GM18502 (cell line): ENCODE data around the gene IL4.

ENCODE experiments used
- ATAC-seq: cut with Tn5 transposase; IDR thresholded peaks from one replicate; pipeline ENCODE4 v1.9.1; 2021; ENCODE audit warnings: mild to moderate bottlenecking; ENCODE audit not compliant: unreplicated experiment, poor library complexity

The IL4 gene

DNA sequence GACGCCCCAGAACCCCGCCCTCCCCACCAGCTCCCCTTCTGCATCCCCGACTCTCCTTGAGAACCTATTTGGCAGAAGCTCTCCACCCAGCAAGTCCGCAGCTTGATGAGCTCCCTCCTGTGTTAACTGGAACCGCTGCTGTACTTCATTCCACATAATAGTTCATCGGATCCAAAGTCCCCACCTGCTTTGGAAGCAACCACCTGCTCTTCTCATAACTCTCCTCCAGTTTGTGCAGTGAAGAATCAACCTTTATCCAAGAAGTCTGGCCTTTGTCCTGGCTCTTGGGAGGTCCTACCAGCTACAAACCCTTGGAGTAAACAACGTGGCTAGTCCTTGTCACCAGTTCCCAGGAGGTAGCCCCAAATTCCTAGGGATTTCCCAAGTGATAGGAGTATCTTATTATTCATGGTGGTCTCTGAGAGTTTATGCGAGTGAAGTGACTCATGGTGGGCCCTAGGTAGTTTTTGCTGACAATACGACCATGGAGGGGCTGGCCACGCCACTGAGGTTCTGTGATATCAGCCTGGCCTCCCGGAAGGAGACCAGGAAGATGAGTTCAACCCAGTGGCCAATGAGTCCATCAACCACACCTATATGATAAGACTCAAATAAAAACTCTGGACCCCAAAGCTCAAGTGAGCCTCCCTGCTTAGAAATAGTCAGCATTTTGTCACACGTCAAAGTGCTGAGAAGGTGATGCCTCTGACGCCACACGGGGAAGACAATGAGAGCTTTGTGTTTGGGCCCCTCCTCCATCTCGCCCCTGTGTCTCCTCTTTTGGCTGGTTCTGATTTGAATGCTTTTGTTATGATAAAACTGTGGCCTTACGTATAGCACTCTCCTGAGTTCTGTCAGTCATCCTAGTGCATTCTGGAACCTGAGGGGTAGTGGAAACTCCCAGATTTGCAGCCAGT, 3.6 kb upstream of the IL4 start:
- no peak for ATAC-seq

DNA sequence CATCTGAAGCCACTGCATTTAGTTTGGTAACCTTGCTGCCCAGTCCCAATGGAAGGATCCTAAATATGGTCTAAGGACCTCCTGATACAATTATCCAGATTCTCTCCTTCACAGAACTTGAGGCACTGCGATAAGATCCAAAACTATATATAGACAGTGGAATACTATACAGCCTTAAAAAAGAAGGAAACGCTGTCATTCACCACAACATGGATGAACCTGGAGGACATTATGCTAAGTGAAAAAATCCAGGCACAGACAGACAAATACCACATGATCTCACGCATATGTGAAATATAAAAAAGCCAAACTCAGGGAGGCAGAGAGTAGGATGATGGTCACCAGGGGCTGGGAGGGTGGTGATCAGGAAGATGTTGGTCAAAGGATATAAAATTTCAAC, 2.8 kb upstream of the IL4 start:
- ATAC-seq = no peak

DNA sequence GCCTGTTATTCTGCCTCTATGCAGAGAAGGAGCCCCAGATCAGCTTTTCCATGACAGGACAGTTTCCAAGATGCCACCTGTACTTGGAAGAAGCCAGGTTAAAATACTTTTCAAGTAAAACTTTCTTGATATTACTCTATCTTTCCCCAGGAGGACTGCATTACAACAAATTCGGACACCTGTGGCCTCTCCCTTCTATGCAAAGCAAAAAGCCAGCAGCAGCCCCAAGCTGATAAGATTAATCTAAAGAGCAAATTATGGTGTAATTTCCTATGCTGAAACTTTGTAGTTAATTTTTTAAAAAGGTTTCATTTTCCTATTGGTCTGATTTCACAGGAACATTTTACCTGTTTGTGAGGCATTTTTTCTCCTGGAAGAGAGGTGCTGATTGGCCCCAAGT, 301 bp upstream of the IL4 start:
- no peak for ATAC-seq

DNA sequence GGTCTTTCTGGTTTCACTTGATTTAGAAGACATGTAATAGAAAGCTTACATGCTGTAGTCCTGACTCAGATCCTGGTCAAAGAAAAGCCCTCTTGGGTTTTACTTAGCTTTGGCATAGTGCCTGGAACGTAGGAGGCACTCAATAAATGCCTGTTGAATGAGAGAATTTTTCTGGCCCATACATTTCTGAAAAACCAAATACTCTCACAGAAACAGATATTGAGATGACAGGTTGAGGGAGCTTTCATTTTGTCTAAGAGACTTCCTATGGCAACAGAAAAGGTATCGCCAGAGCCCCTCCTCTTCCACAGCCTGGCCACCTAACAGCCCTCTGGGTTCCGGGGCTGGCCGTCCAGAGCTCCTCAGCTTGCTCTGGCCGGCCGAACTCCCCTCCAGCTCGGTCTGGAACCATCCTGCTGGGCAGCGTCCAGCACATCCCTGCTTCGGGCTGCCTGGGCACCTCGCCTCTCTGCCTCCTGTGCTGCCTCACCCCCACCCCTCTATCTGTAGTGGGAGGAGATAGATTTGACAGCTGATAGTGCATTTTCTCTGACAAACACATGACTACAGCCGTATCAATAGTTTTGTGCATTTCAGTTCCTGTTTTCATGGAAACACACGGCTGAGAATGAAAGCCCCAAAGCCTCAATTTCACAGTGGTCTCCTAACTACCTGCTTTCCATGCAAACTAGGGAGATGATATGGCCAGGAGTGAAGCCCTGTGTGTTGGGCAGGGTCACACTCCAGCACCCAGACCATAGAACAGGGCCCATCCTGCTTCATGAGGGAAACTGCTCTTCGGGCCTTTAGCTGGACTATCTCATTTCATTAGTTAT, 1.1 kb downstream of the IL4 start:
- peak; percentile 83 for ATAC-seq

DNA sequence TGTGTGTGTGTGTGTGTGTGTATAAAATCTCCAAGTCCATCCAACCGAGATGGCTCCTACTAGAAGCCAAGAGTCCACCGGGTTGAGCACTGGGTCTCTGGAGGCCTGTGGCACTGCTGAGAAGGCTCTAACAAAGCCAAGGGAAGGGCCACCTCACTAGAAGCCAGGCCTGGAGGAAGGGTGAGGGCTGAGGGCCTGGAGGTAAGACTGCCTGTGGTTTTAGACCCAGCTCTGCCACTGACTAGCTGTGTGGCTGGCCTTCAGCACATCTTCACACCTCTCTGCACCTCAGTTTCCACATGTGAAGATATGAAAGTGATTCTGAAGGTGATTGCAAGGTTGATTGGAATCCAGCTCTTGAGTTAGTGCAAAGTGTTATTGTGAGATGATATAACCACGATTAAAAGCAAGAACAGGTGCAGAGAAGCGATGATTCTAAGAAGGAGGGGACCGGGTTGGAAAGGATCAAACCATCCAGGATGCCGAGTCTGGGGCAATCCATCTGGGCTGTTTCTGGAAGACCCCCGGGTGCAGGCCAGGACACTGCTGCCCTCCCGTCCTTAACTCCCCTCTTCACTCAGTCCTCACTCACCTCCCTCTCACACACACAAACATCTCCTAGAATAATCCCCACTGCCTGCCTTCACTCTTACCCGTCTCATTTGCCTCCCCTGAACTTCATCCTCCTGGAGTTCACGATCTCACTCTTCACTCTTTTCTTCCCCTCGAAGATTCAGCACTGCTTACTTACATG, 2.3 kb downstream of the IL4 start:
- ATAC-seq = no peak

DNA sequence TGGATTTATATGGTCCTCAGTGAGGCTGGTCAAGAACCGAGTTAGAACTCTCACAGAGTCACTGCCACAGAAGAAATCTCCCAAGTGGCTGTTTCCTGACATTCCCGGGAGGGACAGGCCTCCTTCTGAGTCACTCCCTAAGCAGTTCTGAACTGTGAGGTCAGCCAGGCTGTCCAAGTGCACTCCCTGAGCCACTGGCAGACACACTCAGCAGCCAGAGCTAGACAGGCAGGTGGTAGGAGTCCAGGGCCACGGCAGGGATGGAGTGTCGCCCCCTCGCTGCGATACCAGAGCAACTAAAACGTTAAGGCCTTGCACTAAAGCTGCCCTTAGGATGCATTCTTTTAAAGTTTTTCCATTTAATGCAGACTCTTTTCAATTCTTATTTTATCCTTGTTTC, 3.4 kb downstream of the IL4 start:
- ATAC-seq = no peak

DNA sequence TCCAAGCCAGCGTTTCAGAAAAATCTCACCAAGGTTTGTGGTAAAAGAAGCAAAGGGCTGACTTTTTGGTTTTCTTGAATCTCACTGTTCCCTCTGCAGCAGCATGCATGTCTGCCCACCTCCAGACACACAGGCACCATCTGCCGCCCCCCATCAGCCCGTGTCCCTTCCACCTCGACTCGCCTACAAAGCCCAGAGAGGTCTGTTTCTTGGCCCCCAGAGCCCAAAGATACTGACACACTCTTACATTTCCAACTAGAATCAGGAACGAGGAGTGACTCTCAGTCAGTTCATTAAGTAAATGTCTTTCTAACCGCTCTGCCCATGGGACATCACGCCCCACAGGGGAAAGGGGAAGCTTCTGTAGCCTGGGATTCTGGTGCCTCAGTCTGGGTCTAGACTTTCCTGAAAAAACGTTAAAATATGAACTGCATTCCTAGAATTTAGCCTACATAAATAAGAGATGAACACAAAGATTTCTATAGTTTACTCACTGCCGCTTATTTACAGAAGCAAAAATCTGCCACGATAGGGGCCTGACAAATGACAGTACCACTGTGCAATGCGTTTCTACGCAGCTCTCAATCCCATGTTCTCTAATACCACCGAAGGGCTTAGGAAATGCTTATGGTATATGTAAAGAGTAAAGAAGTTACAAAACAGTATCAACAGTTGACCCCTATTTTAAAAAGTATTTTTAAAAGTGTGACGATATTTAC, 4.1 kb downstream of the IL4 start:
- no peak for ATAC-seq

DNA sequence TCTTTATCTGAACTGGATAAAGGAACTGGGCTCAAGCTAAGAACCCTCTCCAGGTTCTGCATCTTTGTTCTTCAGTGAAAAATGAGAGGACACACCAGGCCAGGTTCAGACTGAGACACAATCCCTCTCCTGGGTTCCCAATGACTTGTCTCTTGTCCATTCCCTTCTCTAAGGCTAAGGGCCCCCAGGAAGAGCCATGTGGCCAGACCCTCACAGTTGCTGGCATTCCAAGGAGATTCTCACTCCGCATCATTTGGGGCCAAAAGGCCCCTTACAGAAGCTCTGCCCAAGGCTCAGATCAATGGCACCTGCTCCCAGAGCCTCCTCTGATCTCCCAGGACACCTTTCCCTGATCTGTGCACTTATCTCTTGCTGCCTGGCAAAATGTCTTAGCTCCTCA, 4.9 kb downstream of the IL4 start:
- ATAC-seq = no peak

DNA sequence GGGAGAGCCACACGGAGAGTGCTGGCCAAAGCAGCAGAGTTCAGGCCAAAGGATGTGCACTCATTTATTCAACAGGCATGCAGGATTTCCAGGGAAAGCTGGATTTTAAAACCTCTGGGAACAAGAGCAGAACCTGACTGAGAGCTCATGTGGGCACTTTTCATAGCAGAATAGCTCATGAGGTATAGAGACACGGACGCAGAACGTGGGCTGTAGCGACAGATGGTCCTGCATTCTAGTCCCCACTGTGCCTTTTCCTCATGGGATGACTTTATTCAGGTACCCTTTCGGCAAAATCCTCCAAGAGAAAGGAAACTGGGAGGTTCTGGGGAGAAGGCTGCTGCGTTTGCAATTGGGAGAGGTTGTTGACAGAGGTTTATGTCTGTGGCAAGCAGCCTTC, 5.4 kb downstream of the IL4 start:
- no peak for ATAC-seq

DNA sequence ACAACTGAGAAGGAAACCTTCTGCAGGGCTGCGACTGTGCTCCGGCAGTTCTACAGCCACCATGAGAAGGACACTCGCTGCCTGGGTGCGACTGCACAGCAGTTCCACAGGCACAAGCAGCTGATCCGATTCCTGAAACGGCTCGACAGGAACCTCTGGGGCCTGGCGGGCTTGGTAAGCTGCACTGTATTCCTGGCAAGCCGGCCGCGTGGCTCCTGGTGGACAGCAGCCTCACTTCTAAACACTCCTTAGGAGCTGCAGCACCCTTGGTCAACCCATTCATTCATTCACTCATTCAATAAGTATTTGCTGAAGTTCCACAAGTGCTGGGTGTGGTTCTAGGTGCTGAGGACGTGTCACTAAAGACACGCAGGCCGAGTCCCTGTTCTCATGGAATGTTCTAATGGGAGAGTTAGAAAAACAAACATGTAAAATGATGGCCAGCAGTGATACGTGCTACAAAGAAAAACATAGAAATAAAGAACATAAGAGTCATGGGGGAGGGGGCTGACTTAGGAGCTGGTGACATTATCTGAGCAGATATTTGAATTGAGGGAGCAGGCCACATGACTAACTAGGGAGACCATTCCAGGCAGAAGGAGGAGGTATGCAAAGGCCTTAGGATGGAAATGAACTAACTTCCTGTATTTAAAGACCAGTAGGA, 6.1 kb downstream of the IL4 start:
- ATAC-seq = no peak

DNA sequence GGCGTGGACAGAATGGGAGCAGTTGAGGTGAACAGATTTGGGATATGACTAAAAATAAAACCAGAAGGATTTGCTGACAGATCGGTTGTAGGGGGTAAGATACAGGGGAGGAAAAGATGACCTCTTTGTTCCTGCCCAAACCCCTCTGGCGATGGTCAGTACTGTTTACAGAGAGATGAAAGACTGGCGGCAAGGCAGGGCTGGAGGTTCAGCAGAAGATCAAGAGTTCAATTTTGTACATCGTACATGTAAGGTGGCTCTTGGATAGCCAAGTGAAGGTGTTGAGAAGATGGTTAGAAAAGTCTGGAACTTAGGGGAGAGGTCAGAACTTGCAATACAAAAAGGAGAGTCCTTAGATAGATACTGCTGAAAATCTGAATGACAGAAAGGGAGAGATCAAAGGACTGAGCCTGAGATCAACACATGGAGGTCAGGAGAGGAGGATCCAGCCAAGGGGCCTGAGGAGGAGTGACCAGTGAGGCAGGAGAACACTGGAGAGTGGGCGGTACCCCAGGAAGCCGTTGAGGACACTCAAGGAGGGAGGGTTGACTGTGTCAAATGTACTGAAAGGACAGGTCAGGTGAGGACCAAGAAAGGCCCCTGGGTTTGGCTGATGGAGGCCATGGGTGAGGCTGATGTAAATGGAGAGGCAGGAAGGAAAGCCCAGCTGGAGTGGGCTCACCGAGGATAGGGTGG, 7.1 kb downstream of the IL4 start:
- no peak for ATAC-seq

DNA sequence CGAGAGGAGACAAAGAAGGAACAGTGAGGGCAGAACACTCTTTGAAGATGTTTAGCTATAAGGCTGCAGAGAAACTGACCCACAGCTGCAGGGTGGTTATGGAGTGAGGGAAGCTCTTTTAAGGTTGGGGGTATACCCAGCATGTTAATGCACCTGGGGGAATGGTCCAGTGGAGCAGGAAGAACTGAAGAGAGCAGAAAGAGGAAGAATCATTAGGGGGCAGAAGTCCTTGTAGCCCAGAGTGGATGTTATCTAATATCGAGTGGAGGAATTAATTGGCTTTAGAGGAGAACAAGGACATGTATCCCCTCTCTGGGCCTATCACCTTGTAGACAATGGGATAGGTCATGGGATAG, 7.7 kb downstream of the IL4 start:
- no peak for ATAC-seq

DNA sequence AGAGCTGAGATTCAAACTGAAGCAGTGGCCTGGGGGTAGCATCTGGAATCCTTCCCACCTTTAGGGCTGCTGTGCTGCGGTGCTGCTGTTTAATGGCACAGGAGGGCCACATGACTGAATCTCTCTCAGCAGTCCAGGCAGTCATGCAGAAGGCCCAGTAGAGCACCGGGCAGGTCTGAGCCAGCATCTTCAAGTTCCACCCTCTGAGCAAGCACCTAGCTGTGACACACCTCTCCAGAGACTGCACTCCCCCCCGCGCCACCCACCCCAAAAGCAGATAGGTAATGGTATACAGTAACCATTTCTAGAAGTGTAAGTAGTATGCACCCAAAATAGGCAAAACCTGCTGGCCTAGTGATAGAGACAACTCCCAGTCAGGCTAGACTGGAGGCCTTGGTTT, 8.2 kb downstream of the IL4 start:
- ATAC-seq = no peak

DNA sequence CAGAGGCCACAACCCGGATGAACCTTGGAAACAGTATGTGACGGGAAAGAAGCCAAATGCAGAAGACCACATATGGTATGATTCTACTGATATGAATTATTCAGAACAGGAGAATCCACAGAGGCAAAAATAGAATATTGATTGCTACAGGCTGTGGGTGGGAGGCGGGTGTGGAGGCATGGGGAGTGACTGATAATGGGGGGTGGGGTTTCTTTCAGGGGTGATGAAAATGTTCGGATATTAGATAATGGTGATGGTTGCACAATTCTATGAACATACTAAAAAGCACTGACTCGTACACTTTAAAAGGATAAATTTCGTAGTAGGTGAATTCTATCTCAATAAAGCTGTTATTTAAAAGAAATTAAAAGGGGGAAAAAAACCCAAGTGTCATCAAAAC, 10.7 kb downstream of the IL4 start:
- ATAC-seq = no peak

DNA sequence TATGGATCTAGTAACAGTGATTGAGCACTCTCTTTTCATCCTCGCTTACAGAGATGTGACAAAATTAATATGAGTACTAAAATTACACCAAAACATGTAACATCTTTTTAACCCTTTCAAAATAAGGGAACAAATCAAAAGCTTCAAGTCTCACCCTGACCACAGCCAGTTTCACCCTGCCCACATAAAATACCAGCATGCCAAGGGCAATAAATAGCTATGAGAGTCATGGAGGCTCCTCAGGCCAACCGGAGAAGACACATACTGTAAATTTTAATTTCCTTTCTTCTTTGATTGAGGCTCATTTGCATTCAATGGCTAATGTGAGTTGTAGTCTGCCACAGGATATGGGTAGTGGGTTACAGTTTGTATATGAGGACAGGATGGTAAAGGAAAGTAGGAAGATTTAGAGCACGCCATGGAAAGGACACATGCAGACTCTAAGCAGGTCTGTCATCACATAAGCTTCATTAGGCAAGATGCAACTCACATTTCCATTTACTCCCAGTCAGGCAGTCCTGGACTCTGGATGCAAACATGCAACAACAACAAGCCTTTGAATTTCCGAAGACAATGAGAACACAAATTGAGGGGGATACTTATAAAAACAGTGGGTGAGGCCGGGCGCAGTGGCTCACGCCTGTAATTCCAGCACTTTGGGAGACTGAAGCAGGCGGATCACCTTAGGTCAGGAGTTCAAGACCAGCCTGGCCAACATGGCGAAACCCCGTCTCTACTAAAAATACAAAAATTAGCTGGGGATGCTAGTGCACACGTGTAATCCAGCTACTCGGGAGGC, 11.3 kb downstream of the IL4 start:
- no peak for ATAC-seq

DNA sequence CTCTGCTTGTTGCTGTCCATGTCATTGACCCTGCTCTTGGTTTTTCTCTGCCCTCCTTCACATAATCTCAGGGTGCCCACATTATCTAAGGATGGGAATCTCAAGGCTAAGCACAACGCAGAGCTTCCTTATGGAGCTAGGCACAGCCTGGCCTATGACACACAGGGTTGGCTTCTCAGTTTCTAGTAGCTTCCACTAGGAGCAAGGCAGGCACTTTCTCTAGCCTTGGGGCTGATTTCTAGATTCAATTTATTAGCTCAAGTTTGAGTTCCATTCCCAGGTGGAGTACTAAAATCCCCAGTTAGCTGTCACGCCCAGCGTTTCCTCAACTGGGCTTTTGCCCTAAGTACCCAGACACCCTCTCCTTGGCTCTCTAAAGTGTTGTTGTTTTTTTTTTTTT, 12.4 kb downstream of the IL4 start:
- ATAC-seq = no peak

DNA sequence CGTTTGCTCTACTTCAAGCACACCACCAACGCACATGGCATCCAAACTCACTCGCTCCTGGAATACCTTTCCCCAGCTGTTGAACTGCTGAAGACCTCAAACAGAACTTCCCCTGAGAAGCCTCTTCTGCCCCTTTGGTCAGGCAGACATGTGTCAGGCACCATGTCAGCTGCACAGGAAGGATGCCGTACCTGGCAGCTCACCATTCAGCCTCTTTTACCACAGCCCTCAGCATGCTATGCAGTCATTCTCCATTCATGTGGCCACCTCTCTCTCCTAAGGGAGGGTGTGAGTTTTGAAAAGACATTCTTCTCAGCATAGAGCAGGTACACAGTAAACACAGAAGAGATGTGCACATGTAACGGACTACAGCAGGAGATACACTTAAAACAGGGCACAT, 14.2 kb downstream of the IL4 start:
- peak; percentile 56 for ATAC-seq

DNA sequence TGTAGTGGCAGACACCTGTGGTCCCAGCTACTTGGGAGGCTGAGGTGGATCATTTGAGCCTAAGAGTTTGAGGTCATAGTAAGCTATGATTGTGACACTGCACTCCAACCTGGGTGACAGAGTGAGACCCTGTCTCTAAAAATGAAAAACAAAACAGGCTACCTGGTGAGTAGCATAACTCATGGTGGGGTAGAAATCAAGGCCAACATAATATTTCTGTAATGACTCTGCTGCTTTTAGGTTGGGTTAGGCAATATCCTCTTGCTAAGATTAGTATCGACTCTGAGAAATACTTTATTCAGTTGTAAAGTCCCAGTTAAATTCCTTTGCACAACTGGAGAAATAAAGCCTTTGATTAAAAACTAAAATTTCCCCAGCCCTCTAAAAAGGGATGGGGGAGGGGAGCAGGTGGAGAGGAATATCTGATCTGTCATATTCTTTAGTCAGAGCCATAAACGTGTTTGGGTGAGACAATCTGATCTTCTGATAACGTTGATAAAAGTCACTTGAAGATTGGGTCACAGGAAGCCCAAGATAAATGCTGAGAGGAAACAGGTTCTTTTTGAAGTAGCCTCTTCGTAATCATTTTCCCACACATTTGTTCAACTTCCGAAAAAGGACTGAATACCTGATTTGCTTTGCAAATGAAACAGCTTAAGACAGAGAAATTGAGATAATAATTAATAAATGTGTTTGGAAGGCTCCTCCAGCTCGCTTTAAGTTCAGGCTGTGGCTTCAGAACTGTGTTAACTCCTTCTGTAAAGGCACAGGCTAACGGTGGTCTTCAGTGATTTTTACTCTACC, 14.9 kb downstream of the IL4 start:
- ATAC-seq = no peak
